Stimulated activated CD4-positive, alpha-beta T cell treated with anti-CD3 and anti-CD28 coated beads, TNF-alpha, amount 100 ng/mL, for 1 hour (primary cell): ENCODE measurements around the gene OSBPL1A.

Experiments
- DNase-seq, 3 donors: peaks; one replicate each; pipeline ENCODE4 v3.0.0-alpha.2; 2020; ENCODE audit warnings: low read depth in 3 of 3, low spot score in 1 of 3

OSBPL1A gene

GRCh38 chr18:24230766-24231165 lies 166.9 kb downstream of the OSBPL1A start:
- DNase-seq, result no peak

GRCh38 chr18:24228667-24229041 lies 169.0 kb downstream of the OSBPL1A start:
- DNase-seq, result no peak

- DNase-seq, result no peak
These were observed 169.5 kb downstream of the OSBPL1A start for GRCh38 chr18:24227977-24228666.

GRCh38 chr18:24220318-24220688 lies 177.3 kb downstream of the OSBPL1A start:
- DNase-seq, result no peak

- DNase-seq, result no peak
These were observed 177.9 kb downstream of the OSBPL1A start for GRCh38 chr18:24219561-24220317.

GRCh38 chr18:24214913-24215312 lies 182.7 kb downstream of the OSBPL1A start:
- DNase-seq, result no peak

GRCh38 chr18:24214144-24214543 lies 183.5 kb downstream of the OSBPL1A start:
- DNase-seq, result no peak

- DNase-seq, result no peak
These were observed 184.7 kb downstream of the OSBPL1A start for GRCh38 chr18:24212939-24213338.

GRCh38 chr18:24209558-24209957 lies 188.1 kb downstream of the OSBPL1A start:
- no peak for DNase-seq

- DNase-seq, result no peak
These were observed 189.2 kb downstream of the OSBPL1A start for GRCh38 chr18:24208270-24209035.

- DNase-seq, result no peak
These were observed 192.7 kb downstream of the OSBPL1A start for GRCh38 chr18:24204904-24205303.

GRCh38 chr18:24201699-24202687 lies 195.6 kb downstream of the OSBPL1A start:
- no peak for DNase-seq

- no peak for DNase-seq
These were observed 196.9 kb downstream of the OSBPL1A start for GRCh38 chr18:24200494-24201290.

GRCh38 chr18:24199372-24199962 lies 198.2 kb downstream of the OSBPL1A start:
- no peak for DNase-seq

GRCh38 chr18:24198461-24198860 lies 199.2 kb downstream of the OSBPL1A start:
- no peak for DNase-seq

- no peak for DNase-seq
These were observed 200.2 kb downstream of the OSBPL1A start for GRCh38 chr18:24197412-24197811.

- DNase-seq, result no peak
These were observed 200.9 kb downstream of the OSBPL1A start for GRCh38 chr18:24196764-24197163.

GRCh38 chr18:24195296-24196053 lies 202.1 kb downstream of the OSBPL1A start:
- DNase-seq, result no peak

GRCh38 chr18:24190590-24190989 lies 207.0 kb downstream of the OSBPL1A start:
- DNase-seq, result no peak
